Activated CD8-positive, alpha-beta memory T cell treated with anti-CD3 and anti-CD28 coated beads for 1 hour (primary cell): ENCODE data around the gene CD40LG.

Source experiments
- DNase-seq, 2 donors: peaks; one replicate each; pipeline ENCODE4 v3.0.0-alpha.2; 2020; ENCODE audit warnings: low read depth in 1 of 2; ENCODE audit errors: extremely low read depth in 1 of 2

Gene CD40LG

GRCh38 chrX:136646602-136647239 lies 1.2 kb upstream of the CD40LG start:
- no peak for DNase-seq

GRCh38 chrX:136650811-136651210 lies 2.9 kb downstream of the CD40LG start:
- no peak for DNase-seq

GRCh38 chrX:136652822-136653723 lies 5.1 kb downstream of the CD40LG start:
- no peak for DNase-seq

- DNase-seq: no peak
Observed at GRCh38 chrX:136656361-136656964, 8.5 kb downstream of the CD40LG start.

- DNase-seq: no peak
Observed at GRCh38 chrX:136658151-136658550, 10.2 kb downstream of the CD40LG start.

GRCh38 chrX:136659174-136659573 lies 11.2 kb downstream of the CD40LG start:
- no peak for DNase-seq

- no peak for DNase-seq
Observed at GRCh38 chrX:136660896-136661295, 12.9 kb downstream of the CD40LG start.

- no peak for DNase-seq
Observed at GRCh38 chrX:136662104-136662503, 14.1 kb downstream of the CD40LG start.

- no peak for DNase-seq
Observed at GRCh38 chrX:136662976-136663375, 15.0 kb downstream of the CD40LG start.

- DNase-seq: no peak
Observed at GRCh38 chrX:136665258-136665900, 17.4 kb downstream of the CD40LG start.

- no peak for DNase-seq
Observed at GRCh38 chrX:136666088-136666487, 18.1 kb downstream of the CD40LG start.

- no peak for DNase-seq
Observed at GRCh38 chrX:136667446-136668168, 19.6 kb downstream of the CD40LG start.

GRCh38 chrX:136671006-136671610 lies 23.1 kb downstream of the CD40LG start:
- DNase-seq: no peak

- no peak for DNase-seq
Observed at GRCh38 chrX:136674270-136674985, 26.5 kb downstream of the CD40LG start.

GRCh38 chrX:136679531-136679930 lies 31.6 kb downstream of the CD40LG start:
- DNase-seq: no peak

- no peak for DNase-seq
Observed at GRCh38 chrX:136684120-136684519, 36.2 kb downstream of the CD40LG start.

- no peak for DNase-seq
Observed at GRCh38 chrX:136687457-136687856, 39.5 kb downstream of the CD40LG start.

GRCh38 chrX:136689436-136689835 lies 41.5 kb downstream of the CD40LG start:
- no peak for DNase-seq

- no peak for DNase-seq
Observed at GRCh38 chrX:136691028-136691809, 43.3 kb downstream of the CD40LG start.
